ENCODE data around the gene KCTD16.

- TF ChIP-seq CTCF (IDR thresholded peaks at IDR 0.05; ENCODE audit: borderline replicate concordance, extremely low read depth, low read length, poor library complexity, severe bottlenecking) (no peak), EZH2 (IDR thresholded peaks at IDR 0.05; ENCODE audit: borderline replicate concordance, low read depth, low read length, severe bottlenecking) (no peak)
Measured at GRCh38 chr5:144503123-144503522, 332.4 kb downstream of the KCTD16 start.
